Panc1 (cell line): ENCODE measurements around the gene OTOA. TPM values are rescaled to one million over a fixed set of nuclear protein-coding genes. Genes with fewer than 3 reads are reported as not detected.

ENCODE experiments used
- ATAC-seq: fragments of 200-7000 bp; cut with Tn5 transposase; 2 replicates; pipeline ENCODE4 v1.9.1; 2020; ENCODE audit warnings: mild to moderate bottlenecking, moderate library complexity
- BruUV-seq: library from RNA; stranded (reverse); fragments of 400-500 nt; replicated peaks from 2 replicates; lab custom pipeline; 2021; lab: Mats Ljungman, UMichigan
- CTCF ChIA-PET: fragments of 300-600 bp; sonication (Branson Sonifier 250); formaldehyde crosslinking; loops from one replicate; lab custom pipeline; 2022; ENCODE audit warnings: antibody characterized with exemption; lab: Charles Lee
- POLR2A ChIA-PET: fragments of 300-600 bp; sonication (Branson Sonifier 250); formaldehyde crosslinking; loops from one replicate; lab custom pipeline; 2022; ENCODE audit warnings: antibody characterized with exemption; lab: Charles Lee
- DNase-seq: peaks from one replicate; pipeline ENCODE4 v3.0.0-alpha.2; 2010; ENCODE audit warnings: low read depth, low spot score
- H3K27ac ChIP-seq: 2 replicates; pipeline ENCODE4 v1.5.1; 2011; ENCODE audit warnings: mild to moderate bottlenecking, low read length, inconsistent platforms
- H3K27me3 ChIP-seq: fragments of 200-500 bp; sonication (Bioruptor generic); 2 replicates; pipeline ENCODE4 v1.6.0; 2014; ENCODE audit warnings: low read length, inconsistent platforms; ENCODE audit not compliant: control insufficient read depth, insufficient read depth
- H3K36me3 ChIP-seq: fragments of 200-500 bp; sonication (Bioruptor generic); 2 replicates; pipeline ENCODE4 v1.5.1; 2014; ENCODE audit warnings: inconsistent platforms, mild to moderate bottlenecking, low read length, moderate library complexity; ENCODE audit not compliant: control insufficient read depth, insufficient read depth
- H3K4me1 ChIP-seq: 2 replicates; pipeline ENCODE4 v1.5.1; 2011; ENCODE audit warnings: inconsistent platforms, mild to moderate bottlenecking, low read length, moderate library complexity; ENCODE audit not compliant: control insufficient read depth, insufficient read depth
- H3K4me3 ChIP-seq, 2 experiments: 2 replicates each; pipeline ENCODE4 v1.5.1; 2011 to 2012; ENCODE audit warnings: low read depth in 2 of 2, low read length in 2 of 2, mild to moderate bottlenecking in 2 of 2, inconsistent platforms in 1 of 2, moderate library complexity in 1 of 2
- H3K9me3 ChIP-seq: fragments of 200-500 bp; sonication (Bioruptor generic); 2 replicates; pipeline ENCODE4 v1.5.1; 2014; ENCODE audit warnings: low read depth, mild to moderate bottlenecking, inconsistent platforms, low read length, moderate library complexity; ENCODE audit not compliant: control insufficient read depth, insufficient read depth
- POLR2AphosphoS5 ChIP-seq: IDR thresholded peaks from 2 replicates; pipeline ENCODE4 v1.6.1; 2012; ENCODE audit warnings: mild to moderate bottlenecking, low read depth, low read length, moderate library complexity
- SIN3A ChIP-seq: IDR thresholded peaks from 2 replicates; pipeline ENCODE4 v1.6.1; 2012; ENCODE audit warnings: low read depth, mild to moderate bottlenecking, low read length, moderate library complexity, borderline replicate concordance; ENCODE audit not compliant: insufficient read depth
- TCF7L2 ChIP-seq: IDR thresholded peaks from 2 replicates; pipeline ENCODE4 v1.6.1; 2011; ENCODE audit warnings: mild to moderate bottlenecking, low read depth, low read length, inconsistent platforms
- in situ Hi-C: cut with HindIII; loops from 2 replicates; pipeline ENCODE4 v1.10.0; 2016; ENCODE audit warnings: low sequenced_read_pairs, low pct_unique_long_range_greater_than_20kb
- intact Hi-C: fragments of 100-400 bp; cut with micrococcal nuclease; formaldehyde crosslinking; loops from one replicate; pipeline ENCODE4 v1.10.0; 2022; ENCODE audit not compliant: unreplicated experiment
- total RNA-seq: library from RNA; stranded (reverse); gene quantifications from one replicate; pipeline ENCODE4 v1.2.1, GENCODE V29; 2021; ENCODE audit not compliant: unreplicated experiment
- TF ChIP-seq, protein P1 (sequence below): fragments of 450-650 bp; IDR thresholded peaks from 2 replicates; pipeline ENCODE4 v1.5.1; 2017; ENCODE audit warnings: mild to moderate bottlenecking
- TF ChIP-seq, protein P2 (sequence below), 2 experiments: IDR thresholded peaks; 2 replicates each; pipeline ENCODE4 v1.6.1; 2011 to 2012; ENCODE audit warnings: low read depth in 2 of 2, control low read depth in 1 of 2, low read length in 1 of 2, mild to moderate bottlenecking in 1 of 2, moderate library complexity in 1 of 2; ENCODE audit not compliant: insufficient read depth in 1 of 2

The OTOA gene
- total RNA-seq, 1 experiment from 2014 or later, result not detected

DNA sequence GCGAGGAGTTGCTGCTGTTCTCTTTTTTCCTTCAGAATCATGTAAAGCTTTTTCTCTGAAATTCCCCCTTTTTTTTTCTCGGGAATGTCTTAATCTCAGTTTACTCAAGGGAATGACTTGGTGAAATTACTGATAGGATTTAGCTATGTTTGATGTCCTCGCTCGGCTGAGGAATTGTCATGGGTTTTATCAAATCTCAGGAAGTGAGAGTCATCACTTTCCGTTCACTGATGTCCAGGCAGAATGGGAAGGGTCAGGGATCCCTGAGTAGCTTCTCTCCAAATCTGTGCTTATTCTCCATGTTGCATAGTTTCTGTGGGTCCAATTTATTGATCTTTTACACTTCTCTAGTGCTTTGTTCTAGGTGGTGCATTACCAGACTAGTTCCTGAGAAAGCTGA is 17.7 kb upstream of the OTOA start:
- Histone ChIP-seq H3K4me1 (0 out of 2 replicates have a peak, but pooled peaks cover 2% of the 10 kb centered on the region), H3K4me3 (no peak overlapping the region), H3K27me3 (no peaks in the 10 kb centered on the region), H3K27ac (0 out of 2 replicates have a peak overlapping the region, but pooled peaks have one; percentile 31), H3K36me3 (no peaks in the 10 kb centered on the region), H3K9me3 (no peaks in the 10 kb centered on the region)
- BruUV-seq, result no TSS peak
- TF ChIP-seq POLR2AphosphoS5 (no peak), TCF7L2 (no peak), SIN3A (no peak)
- TF ChIP-seq, protein P1, sequence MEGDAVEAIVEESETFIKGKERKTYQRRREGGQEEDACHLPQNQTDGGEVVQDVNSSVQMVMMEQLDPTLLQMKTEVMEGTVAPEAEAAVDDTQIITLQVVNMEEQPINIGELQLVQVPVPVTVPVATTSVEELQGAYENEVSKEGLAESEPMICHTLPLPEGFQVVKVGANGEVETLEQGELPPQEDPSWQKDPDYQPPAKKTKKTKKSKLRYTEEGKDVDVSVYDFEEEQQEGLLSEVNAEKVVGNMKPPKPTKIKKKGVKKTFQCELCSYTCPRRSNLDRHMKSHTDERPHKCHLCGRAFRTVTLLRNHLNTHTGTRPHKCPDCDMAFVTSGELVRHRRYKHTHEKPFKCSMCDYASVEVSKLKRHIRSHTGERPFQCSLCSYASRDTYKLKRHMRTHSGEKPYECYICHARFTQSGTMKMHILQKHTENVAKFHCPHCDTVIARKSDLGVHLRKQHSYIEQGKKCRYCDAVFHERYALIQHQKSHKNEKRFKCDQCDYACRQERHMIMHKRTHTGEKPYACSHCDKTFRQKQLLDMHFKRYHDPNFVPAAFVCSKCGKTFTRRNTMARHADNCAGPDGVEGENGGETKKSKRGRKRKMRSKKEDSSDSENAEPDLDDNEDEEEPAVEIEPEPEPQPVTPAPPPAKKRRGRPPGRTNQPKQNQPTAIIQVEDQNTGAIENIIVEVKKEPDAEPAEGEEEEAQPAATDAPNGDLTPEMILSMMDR, result no peak
- TF ChIP-seq, protein P2, sequence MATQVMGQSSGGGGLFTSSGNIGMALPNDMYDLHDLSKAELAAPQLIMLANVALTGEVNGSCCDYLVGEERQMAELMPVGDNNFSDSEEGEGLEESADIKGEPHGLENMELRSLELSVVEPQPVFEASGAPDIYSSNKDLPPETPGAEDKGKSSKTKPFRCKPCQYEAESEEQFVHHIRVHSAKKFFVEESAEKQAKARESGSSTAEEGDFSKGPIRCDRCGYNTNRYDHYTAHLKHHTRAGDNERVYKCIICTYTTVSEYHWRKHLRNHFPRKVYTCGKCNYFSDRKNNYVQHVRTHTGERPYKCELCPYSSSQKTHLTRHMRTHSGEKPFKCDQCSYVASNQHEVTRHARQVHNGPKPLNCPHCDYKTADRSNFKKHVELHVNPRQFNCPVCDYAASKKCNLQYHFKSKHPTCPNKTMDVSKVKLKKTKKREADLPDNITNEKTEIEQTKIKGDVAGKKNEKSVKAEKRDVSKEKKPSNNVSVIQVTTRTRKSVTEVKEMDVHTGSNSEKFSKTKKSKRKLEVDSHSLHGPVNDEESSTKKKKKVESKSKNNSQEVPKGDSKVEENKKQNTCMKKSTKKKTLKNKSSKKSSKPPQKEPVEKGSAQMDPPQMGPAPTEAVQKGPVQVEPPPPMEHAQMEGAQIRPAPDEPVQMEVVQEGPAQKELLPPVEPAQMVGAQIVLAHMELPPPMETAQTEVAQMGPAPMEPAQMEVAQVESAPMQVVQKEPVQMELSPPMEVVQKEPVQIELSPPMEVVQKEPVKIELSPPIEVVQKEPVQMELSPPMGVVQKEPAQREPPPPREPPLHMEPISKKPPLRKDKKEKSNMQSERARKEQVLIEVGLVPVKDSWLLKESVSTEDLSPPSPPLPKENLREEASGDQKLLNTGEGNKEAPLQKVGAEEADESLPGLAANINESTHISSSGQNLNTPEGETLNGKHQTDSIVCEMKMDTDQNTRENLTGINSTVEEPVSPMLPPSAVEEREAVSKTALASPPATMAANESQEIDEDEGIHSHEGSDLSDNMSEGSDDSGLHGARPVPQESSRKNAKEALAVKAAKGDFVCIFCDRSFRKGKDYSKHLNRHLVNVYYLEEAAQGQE (IDR thresholded peaks at IDR 0.05; ENCODE audit: insufficient read depth in 1 of 2, low read depth in 2 of 2, low read length in 1 of 2), result no peak
- ChIA-PET POLR2A (no interaction called here), CTCF (no interaction called here)
- no peak for DNase-seq
- in situ Hi-C loops (no loop called here), intact Hi-C loops (no loop called here)
- no peak for ATAC-seq

DNA sequence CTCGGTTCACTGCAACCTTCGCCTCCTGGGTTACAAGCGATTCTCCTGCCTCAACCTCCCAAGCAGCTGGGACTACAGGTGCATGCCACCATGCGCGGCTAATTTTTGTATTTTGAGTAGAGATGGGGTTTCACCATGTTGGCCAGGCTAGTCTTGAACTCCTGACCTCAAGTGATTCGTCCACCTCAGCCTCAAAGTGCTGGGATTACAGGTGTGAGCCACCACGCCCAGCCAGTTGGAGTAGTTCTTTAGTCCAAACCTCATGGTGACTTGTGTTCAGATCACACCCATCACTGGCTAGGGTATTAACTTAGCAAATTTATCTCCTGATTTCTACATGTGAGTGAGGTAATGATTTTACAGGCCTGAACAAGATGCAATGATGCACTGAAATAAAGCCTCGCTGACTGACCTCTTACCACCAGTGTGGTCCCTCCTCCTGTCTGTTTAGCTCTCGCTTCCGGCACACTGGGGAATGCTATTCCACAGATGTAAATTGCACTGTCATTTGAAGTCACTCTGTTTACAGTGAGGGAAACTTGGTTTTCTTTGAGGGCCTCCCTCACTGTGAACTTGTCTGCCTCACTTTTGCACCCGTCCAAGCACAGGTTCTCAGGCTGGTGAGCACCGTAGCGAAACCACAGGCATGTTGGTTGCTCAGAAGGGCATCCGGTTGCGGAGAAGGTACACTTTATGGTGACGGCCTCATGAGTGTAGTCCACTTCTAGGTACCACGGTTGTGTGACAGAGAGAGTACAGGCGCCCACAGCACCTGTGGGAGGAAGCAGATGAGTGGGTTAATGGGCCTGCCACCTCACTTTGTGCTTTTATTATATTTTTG is 16.8 kb upstream of the OTOA start:
- intact Hi-C loops (no loop called here), in situ Hi-C loops (no loop called here)
- Histone ChIP-seq H3K27me3 (no peaks in the 10 kb centered on the region), H3K27ac (no peak overlapping the region), H3K4me1 (0 out of 2 replicates have a peak, but pooled peaks cover 2% of the 10 kb centered on the region), H3K9me3 (no peaks in the 10 kb centered on the region), H3K4me3 (no peak overlapping the region), H3K36me3 (no peaks in the 10 kb centered on the region)
- ChIA-PET POLR2A (no interaction called here), CTCF (no interaction called here)
- TF ChIP-seq, protein P1, result no peak
- TF ChIP-seq SIN3A (no peak), TCF7L2 (no peak), POLR2AphosphoS5 (no peak)
- TF ChIP-seq, protein P2 (IDR thresholded peaks at IDR 0.05; ENCODE audit: insufficient read depth in 1 of 2, low read depth in 2 of 2, low read length in 1 of 2), result no peak
- no peak for ATAC-seq
- BruUV-seq, result no TSS peak
- no peak for DNase-seq
